Naive thymus-derived CD4-positive, alpha-beta T cell (primary cell): ENCODE results near the gene SHPK. TPM values are rescaled to one million over a fixed set of nuclear protein-coding genes. Genes with fewer than 3 reads are reported as not detected.

Experiments
- ATAC-seq: fragments of 150-1000 bp; cut with Tn5 transposase; 2 replicates; pipeline ENCODE4 v1.10.0; 2021; ENCODE audit warnings: mild to moderate bottlenecking, moderate library complexity
- CTCF ChIA-PET: fragments of 350-600 bp; sonication (Branson Sonifier 250); formaldehyde crosslinking; loops from one replicate; lab custom pipeline; 2021; ENCODE audit warnings: antibody characterized with exemption; lab: Charles Lee
- POLR2A ChIA-PET: fragments of 350-600 bp; sonication (Branson Sonifier 250); formaldehyde crosslinking; loops from one replicate; lab custom pipeline; 2021; ENCODE audit warnings: antibody characterized with exemption, inconsistent platforms; lab: Charles Lee
- DNase-seq, 9 donors: peaks; one replicate each; pipeline versions ENCODE4 v3.0.0 to v3.0.0-alpha.2; 2020 to 2022; ENCODE audit warnings: mixed read lengths in 1 of 9
- H3K27ac ChIP-seq: one replicate; pipeline ENCODE4 v1.7.0; 2013; ENCODE audit warnings: mild to moderate bottlenecking, low read depth, low read length, moderate library complexity
- H3K27me3 ChIP-seq, 2 donors: one replicate each; pipeline ENCODE4 v1.7.0; 2013; ENCODE audit warnings: low read length in 2 of 2, mild to moderate bottlenecking in 2 of 2, moderate library complexity in 2 of 2; ENCODE audit not compliant: control insufficient read depth in 2 of 2, insufficient read depth in 2 of 2
- H3K36me3 ChIP-seq, 3 experiments: 1 replicate in 2 of 3; 2 replicates in 1 of 3; pipeline ENCODE4 v1.7.0; 2013; ENCODE audit warnings: low read length in 3 of 3, mild to moderate bottlenecking in 3 of 3, moderate library complexity in 1 of 3; ENCODE audit not compliant: insufficient read depth in 3 of 3, control insufficient read depth in 2 of 3
- H3K4me1 ChIP-seq, 2 donors: one replicate each; pipeline ENCODE4 v1.7.0; 2013; ENCODE audit warnings: low read length in 2 of 2, mild to moderate bottlenecking in 2 of 2, moderate library complexity in 1 of 2; ENCODE audit not compliant: control insufficient read depth in 2 of 2, insufficient read depth in 2 of 2
- H3K4me3 ChIP-seq: 2 replicates; pipeline ENCODE4 v1.7.0; 2013; ENCODE audit warnings: mild to moderate bottlenecking, low read length
- H3K9me3 ChIP-seq, 3 experiments: 1 replicate in 2 of 3; 2 replicates in 1 of 3; pipeline ENCODE4 v1.7.0; 2013; ENCODE audit warnings: low read length in 3 of 3; ENCODE audit not compliant: control insufficient read depth in 2 of 3
- H3K27ac Mint-ChIP-seq, 9 donors: one replicate each; pipeline ENCODE4 v1.8.0; 2020 to 2022; ENCODE audit warnings: mixed read lengths in 9 of 9, mild to moderate bottlenecking in 8 of 9, moderate library complexity in 5 of 9, inconsistent platforms in 2 of 9
- H3K27me3 Mint-ChIP-seq, 5 donors: one replicate each; pipeline ENCODE4 v1.8.0; 2021 to 2022; ENCODE audit warnings: mixed read lengths in 5 of 5, mild to moderate bottlenecking in 1 of 5
- H3K36me3 Mint-ChIP-seq, 5 donors: one replicate each; pipeline ENCODE4 v1.8.0; 2020 to 2022; ENCODE audit warnings: mixed read lengths in 5 of 5, mild to moderate bottlenecking in 3 of 5, inconsistent platforms in 1 of 5
- H3K4me1 Mint-ChIP-seq, 7 donors: one replicate each; pipeline ENCODE4 v1.8.0; 2020 to 2022; ENCODE audit warnings: mixed read lengths in 7 of 7, mild to moderate bottlenecking in 3 of 7, inconsistent platforms in 1 of 7
- H3K4me3 Mint-ChIP-seq, 10 donors: one replicate each; pipeline ENCODE4 v1.8.0; 2020 to 2022; ENCODE audit warnings: mild to moderate bottlenecking in 10 of 10, mixed read lengths in 10 of 10, moderate library complexity in 6 of 10, inconsistent platforms in 2 of 10
- H3K9me3 Mint-ChIP-seq, 11 donors: one replicate each; pipeline ENCODE4 v1.8.0; 2020 to 2022; ENCODE audit warnings: mixed read lengths in 11 of 11, mild to moderate bottlenecking in 4 of 11, inconsistent platforms in 1 of 11, moderate library complexity in 1 of 11
- intact Hi-C, 2 donors: fragments of 100-400 bp; cut with micrococcal nuclease; formaldehyde crosslinking; loops; one replicate each; pipeline ENCODE4 v1.15.1; 2023
- polyA plus RNA-seq, 2 donors: library from polyadenylated mRNA; unstranded; fragments of 300-500 nt; fragmentation: Illumina TruSeq; gene quantifications; one replicate each; pipeline ENCODE4 v1.2.3, GENCODE V29; 2021
- total RNA-seq, 6 experiments: library from RNA in 5 of 6; stranded (reverse) in 5 of 6; gene quantifications; 1 replicate in 5 of 6; 2 replicates in 1 of 6; pipeline ENCODE4 v1.2.3 and lab custom pipeline; 2021 to 2026

The SHPK gene
- total and polyA plus RNA-seq, 7 experiments from 2014 or later, result 5.5 to 11.2 (median 8.5) TPM

DNA sequence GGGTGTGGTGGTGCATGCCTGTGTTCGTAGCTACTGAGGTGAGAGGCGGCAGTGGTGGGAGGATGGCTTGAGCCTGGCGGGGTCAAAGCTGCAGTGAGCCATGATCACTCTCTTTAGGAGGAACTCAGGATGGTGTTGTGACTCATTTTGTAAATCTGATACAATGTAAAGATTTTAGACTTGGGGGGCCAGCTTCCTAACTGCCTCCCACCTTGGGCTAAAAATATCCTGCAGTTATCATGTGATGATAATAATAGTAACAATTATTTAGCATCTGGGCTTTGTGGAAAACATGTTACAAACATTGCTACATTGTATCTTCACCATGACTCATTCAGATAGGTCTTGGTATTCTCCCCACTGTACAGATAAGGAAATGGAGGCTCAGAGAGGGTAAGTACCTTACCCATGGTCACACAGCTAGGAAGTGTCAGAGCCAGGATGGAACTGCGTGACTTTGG, 7.9 kb upstream of the SHPK start:
- no peaks in the 10 kb centered on the region for H3K36me3 ChIP-seq
- peaks cover 0 to 33% (median 0%) of the 10 kb centered on the region in 7 donors for H3K4me1 Mint-ChIP-seq
- H3K27me3 ChIP-seq, result no peaks in the 10 kb centered on the region
- intact Hi-C loops, result no loop called here
- peaks cover 0 to 23% (median 10%) of the 10 kb centered on the region in 5 donors for H3K36me3 Mint-ChIP-seq
- ATAC-seq, result no peak
- no peak overlapping the region for H3K4me3 Mint-ChIP-seq
- DNase-seq, result no peak
- H3K4me1 ChIP-seq, result no peaks in the 10 kb centered on the region
- ChIA-PET POLR2A (no interaction called here), CTCF (no interaction called here)
- no peaks in the 10 kb centered on the region for H3K9me3 Mint-ChIP-seq
- H3K4me3 ChIP-seq, result no peak overlapping the region
- no peaks in the 10 kb centered on the region for H3K27me3 Mint-ChIP-seq
- H3K9me3 ChIP-seq, result no peaks in the 10 kb centered on the region
- H3K27ac Mint-ChIP-seq, result no peak overlapping the region
- no peak overlapping the region for H3K27ac ChIP-seq

DNA sequence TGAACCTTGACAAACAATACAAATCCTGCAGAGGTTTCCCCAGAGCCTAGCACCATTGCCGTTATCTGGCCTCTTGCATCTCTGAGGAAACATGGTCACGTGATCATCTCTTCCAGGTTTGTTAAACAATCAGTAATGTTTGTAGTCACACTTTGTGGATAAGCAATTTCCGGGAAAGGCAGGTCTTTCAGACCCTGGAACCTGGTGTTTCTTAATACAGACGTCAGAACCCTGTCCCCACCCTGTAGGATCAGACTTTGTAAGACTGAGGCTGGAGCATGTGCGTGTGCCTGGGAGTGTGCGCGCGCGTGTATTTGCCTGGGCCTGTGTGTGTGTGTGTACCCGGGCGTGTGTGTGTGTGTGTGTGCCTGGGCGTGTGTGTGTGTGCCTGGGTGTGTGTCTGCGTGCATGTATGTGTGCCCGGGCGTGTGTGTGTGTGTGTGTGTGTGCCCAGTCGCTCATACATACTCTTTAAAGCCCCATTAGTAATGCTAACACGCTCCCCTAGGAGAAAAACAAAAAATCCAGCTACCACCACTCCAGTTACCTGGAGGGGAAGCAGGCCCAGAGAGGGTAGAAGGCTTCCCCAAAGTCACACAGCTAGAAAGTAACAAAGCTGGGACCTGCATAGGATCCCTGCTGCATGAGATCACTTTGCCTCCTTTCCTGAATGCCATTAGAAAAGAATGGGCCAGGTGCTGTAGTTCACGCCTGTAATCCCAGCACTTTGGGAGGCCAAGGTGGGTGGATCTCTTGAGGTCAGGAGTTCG, 5.9 kb upstream of the SHPK start:
- Mint-ChIP-seq H3K27me3 (no peaks in the 10 kb centered on the region), H3K9me3 (no peaks in the 10 kb centered on the region), H3K27ac (peak overlapping the region in 1 of 9 donors; percentile 33), H3K4me1 (peaks cover 9 to 42% (median 11%) of the 10 kb centered on the region in 7 donors), H3K36me3 (peaks cover 0 to 15% (median 10%) of the 10 kb centered on the region in 5 donors), H3K4me3 (no peak overlapping the region)
- Histone ChIP-seq H3K36me3 (no peaks in the 10 kb centered on the region), H3K4me1 (no peaks in the 10 kb centered on the region), H3K27me3 (no peaks in the 10 kb centered on the region), H3K4me3 (no peak overlapping the region), H3K9me3 (no peaks in the 10 kb centered on the region), H3K27ac (no peak overlapping the region)
- intact Hi-C loops, result no loop called here
- no peak for DNase-seq
- ChIA-PET CTCF (no interaction called here), POLR2A (no interaction called here)
- no peak for ATAC-seq

DNA sequence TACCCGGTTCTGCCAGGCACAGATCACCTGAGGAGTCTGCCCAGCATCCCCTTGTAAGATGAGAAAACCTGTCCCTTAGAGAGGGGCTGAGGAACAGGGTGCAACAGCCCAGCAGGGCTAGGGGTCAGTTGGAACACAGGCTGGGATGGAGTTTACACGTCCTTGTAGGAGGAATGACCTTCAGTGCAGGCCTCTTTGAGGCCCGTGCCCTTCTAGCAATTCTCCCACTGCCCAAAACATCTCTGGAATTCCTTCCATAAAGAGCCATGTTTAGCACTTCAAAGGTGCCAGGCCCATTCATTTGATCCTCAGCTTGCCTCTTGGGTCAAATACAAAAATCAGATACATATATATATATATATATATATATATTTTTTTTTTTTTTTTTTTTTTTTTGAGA, 5.0 kb upstream of the SHPK start:
- no peaks in the 10 kb centered on the region for H3K27me3 Mint-ChIP-seq
- peaks cover 0 to 15% (median 10%) of the 10 kb centered on the region in 5 donors for H3K36me3 Mint-ChIP-seq
- Histone ChIP-seq H3K36me3 (peaks cover 0 to 7% (median 0%) of the 10 kb centered on the region in 3 experiments), H3K4me1 (no peaks in the 10 kb centered on the region), H3K27me3 (no peaks in the 10 kb centered on the region), H3K27ac (no peak overlapping the region), H3K4me3 (no peak overlapping the region), H3K9me3 (no peaks in the 10 kb centered on the region)
- intact Hi-C loops, result no loop called here
- ChIA-PET POLR2A (no interaction called here), CTCF (no interaction called here)
- H3K9me3 Mint-ChIP-seq, result no peaks in the 10 kb centered on the region
- H3K27ac Mint-ChIP-seq, result no peak overlapping the region
- peaks cover 9 to 42% (median 11%) of the 10 kb centered on the region in 7 donors for H3K4me1 Mint-ChIP-seq
- no peak for ATAC-seq
- no peak for DNase-seq
- H3K4me3 Mint-ChIP-seq, result no peak overlapping the region

DNA sequence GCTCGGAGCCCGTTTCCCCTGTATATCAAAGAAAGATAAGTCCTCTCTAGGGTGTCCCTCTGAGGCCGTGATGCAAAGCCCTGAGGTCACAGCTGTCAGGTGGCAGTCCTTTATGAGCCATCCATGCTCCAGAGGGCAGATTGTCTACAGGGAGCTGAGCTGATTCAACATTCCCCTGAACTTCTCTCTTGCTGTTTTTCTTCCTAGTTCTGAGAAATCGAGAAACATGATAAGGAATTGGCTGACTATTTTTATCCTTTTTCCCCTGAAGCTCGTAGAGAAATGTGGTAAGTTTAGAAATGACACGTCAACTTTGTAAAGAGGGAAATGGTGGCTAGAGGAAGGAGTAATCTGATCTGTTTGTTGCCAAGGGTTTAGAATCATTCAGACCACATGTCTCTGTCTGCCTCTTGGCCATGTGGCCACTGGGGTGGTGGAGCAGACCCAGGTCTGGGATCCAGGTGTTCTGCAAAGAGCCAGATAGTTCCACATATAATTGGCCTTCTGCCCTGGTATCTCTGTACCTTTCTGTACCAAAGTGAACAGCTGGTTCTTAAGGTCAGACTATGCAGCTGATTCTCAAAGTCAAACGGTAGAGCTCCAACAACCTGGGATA, 4.0 kb upstream of the SHPK start:
- no peak overlapping the region for H3K27ac ChIP-seq
- Mint-ChIP-seq H3K4me1 (peaks cover 9 to 43% (median 13%) of the 10 kb centered on the region in 7 donors), H3K4me3 (peak overlapping the region in 1 of 10 donors; percentile 69), H3K27me3 (no peaks in the 10 kb centered on the region), H3K9me3 (no peaks in the 10 kb centered on the region), H3K27ac (peak overlapping the region in 5 of 9 donors; percentile 2 to 90 (median 59)), H3K36me3 (peaks cover 0 to 15% (median 7%) of the 10 kb centered on the region in 5 donors)
- intact Hi-C loops, result loop anchor here (5.0 to 10.0 kb wide), 3 partner anchors 622 to 1045 kb away; partner anchors contain the start of genes ANKFY1 (in 1 of the 2) and PAFAH1B1 (in 1 of the 2)
- H3K9me3 ChIP-seq, result no peaks in the 10 kb centered on the region
- ChIA-PET POLR2A (no interaction called here), CTCF (interaction anchor here (0.6 kb wide), 1 partner anchor 592 kb away, joined by 5 read pairs; no protein-coding TSS in a partner anchor)
- DNase-seq (peak in 1 of 9 donors; percentile 42), ATAC-seq (no peak)
- H3K36me3 ChIP-seq, result peaks cover 0 to 9% (median 0%) of the 10 kb centered on the region in 3 experiments
- peaks cover 0 to 3% of the 10 kb centered on the region in 2 donors for H3K4me1 ChIP-seq
- H3K27me3 ChIP-seq, result no peaks in the 10 kb centered on the region
- no peak overlapping the region for H3K4me3 ChIP-seq

DNA sequence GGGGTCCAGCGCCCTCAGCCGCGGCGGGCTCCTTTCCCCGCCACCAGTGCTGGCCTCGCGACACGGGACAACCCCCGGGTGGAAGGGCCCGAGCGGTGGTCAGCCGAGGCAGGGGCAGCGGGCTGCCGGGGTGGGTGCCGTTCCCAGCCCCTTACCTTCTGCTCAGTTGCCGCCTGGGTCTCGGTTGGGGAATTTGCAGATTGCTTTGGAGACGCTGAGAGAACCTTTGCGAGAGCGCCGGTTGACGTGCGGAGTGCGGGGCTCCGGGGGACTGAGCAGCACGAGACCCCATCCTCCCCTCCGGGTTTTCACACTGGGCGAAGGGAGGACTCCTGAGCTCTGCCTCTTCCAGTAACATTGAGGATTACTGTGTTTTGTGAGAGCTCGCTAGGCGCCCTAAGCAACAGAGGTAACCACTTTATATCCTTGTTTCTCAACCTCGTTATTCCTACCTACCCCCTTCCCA, 891 bp upstream of the SHPK start:
- H3K9me3 ChIP-seq, result no peaks in the 10 kb centered on the region
- peak overlapping the region; percentile 97 for H3K4me3 ChIP-seq
- no peak for ATAC-seq
- no peak for DNase-seq
- POLR2A ChIA-PET, result interaction anchor here (1.0 to 2.1 kb wide), 6 partner anchors 11 to 1646 kb away, joined by 3 to 7 read pairs (median 4); partner anchors contain the start of genes EMC6 and TAX1BP3
- peak overlapping the region; percentile 69 to 99 (median 96) for H3K4me3 Mint-ChIP-seq
- peaks cover 0 to 10% (median 6%) of the 10 kb centered on the region in 5 donors for H3K36me3 Mint-ChIP-seq
- peak overlapping the region in 8 of 9 donors; percentile 49 to 99 (median 68) for H3K27ac Mint-ChIP-seq
- H3K27ac ChIP-seq, result peak overlapping the region; percentile 98
- H3K4me1 ChIP-seq, result peaks cover 0 to 3% of the 10 kb centered on the region in 2 donors
- H3K27me3 ChIP-seq, result no peaks in the 10 kb centered on the region
- intact Hi-C loops, result loop anchor here (1.0 to 10.0 kb wide), 11 partner anchors 31 to 1236 kb away; partner anchors contain the start of genes EMC6 (in 2 of the 2), TAX1BP3 (in 2 of the 2), ANKFY1 (in 1 of the 2) and ATP2A3 (in 1 of the 2)
- no peaks in the 10 kb centered on the region for H3K27me3 Mint-ChIP-seq
- CTCF ChIA-PET, result interaction anchor here (1.0 to 1.3 kb wide), 2 partner anchors 86 to 328 kb away, joined by 3 to 4 read pairs; partner anchors contain the start of gene HASPIN
- peaks cover 0 to 9% (median 0%) of the 10 kb centered on the region in 3 experiments for H3K36me3 ChIP-seq
- no peaks in the 10 kb centered on the region for H3K9me3 Mint-ChIP-seq
- peaks cover 17 to 45% (median 29%) of the 10 kb centered on the region in 7 donors for H3K4me1 Mint-ChIP-seq
